Common myeloid progenitor, CD34-positive (primary cell): ENCODE results near the gene NOP9.

Experiments used
- CTCF ChIA-PET: fragments of 350-600 bp; sonication (Branson Sonifier 250); formaldehyde crosslinking; loops from one replicate; lab custom pipeline; 2021; ENCODE audit warnings: antibody characterized with exemption; lab: Charles Lee
- POLR2A ChIA-PET: fragments of 350-600 bp; sonication (Branson Sonifier 250); formaldehyde crosslinking; loops from one replicate; lab custom pipeline; 2021; ENCODE audit warnings: antibody characterized with exemption; lab: Charles Lee
- DNase-seq, 3 donors: peaks; one replicate each; pipeline versions ENCODE4 v3.0.0 to v3.0.0-alpha.2; 2013
- H3K27ac ChIP-seq, 2 experiments: 1 replicate in 1 of 2; 2 replicates in 1 of 2; pipeline ENCODE4 v1.7.0; 2013; ENCODE audit warnings: inconsistent platforms in 2 of 2, low read length in 2 of 2, mild to moderate bottlenecking in 2 of 2, low read depth in 1 of 2, moderate library complexity in 1 of 2; ENCODE audit not compliant: severe bottlenecking in 2 of 2, insufficient read depth in 1 of 2, poor library complexity in 1 of 2
- H3K27me3 ChIP-seq, 5 experiments: replicated peaks in 2 of 5; 1 replicate in 3 of 5; 2 replicates in 2 of 5; pipeline versions ENCODE4 v1.6.1 to v1.7.0; 2013; ENCODE audit warnings: low read length in 4 of 5, mild to moderate bottlenecking in 2 of 5, moderate library complexity in 2 of 5, inconsistent platforms in 1 of 5; ENCODE audit not compliant: insufficient read depth in 5 of 5, control insufficient read depth in 4 of 5
- H3K36me3 ChIP-seq, 4 experiments: 1 replicate in 2 of 4; 2 replicates in 2 of 4; pipeline versions ENCODE4 v1.6.1 to v1.7.0; 2013; ENCODE audit warnings: low read length in 3 of 4, control low read depth in 1 of 4, mild to moderate bottlenecking in 1 of 4; ENCODE audit not compliant: control insufficient read depth in 4 of 4, insufficient read depth in 4 of 4
- H3K4me1 ChIP-seq, 4 experiments: 1 replicate in 3 of 4; 2 replicates in 1 of 4; pipeline versions ENCODE4 v1.6.1 to v1.7.1; 2013; ENCODE audit warnings: low read length in 3 of 4, mild to moderate bottlenecking in 3 of 4, control low read depth in 1 of 4, inconsistent platforms in 1 of 4, moderate library complexity in 1 of 4; ENCODE audit not compliant: control insufficient read depth in 4 of 4, insufficient read depth in 4 of 4; ENCODE audit errors: control extremely low read depth in 1 of 4
- H3K4me3 ChIP-seq, 7 experiments: 1 replicate in 4 of 7; 2 replicates in 3 of 7; pipeline versions ENCODE4 v1.5.1 to v1.7.0; 2013; ENCODE audit warnings: mild to moderate bottlenecking in 7 of 7, low read length in 6 of 7, moderate library complexity in 6 of 7, inconsistent platforms in 2 of 7, low read depth in 2 of 7, control low read depth in 1 of 7; ENCODE audit not compliant: insufficient read depth in 4 of 7, control insufficient read depth in 1 of 7; ENCODE audit errors: extremely low read depth in 1 of 7
- H3K9me3 ChIP-seq, 5 experiments: 1 replicate in 4 of 5; 2 replicates in 1 of 5; pipeline versions ENCODE4 v1.6.1 to v1.7.1; 2013; ENCODE audit warnings: low read length in 4 of 5, mild to moderate bottlenecking in 2 of 5, inconsistent platforms in 1 of 5, low read depth in 1 of 5, moderate library complexity in 1 of 5; ENCODE audit not compliant: control insufficient read depth in 4 of 5, insufficient read depth in 2 of 5; ENCODE audit errors: control extremely low read depth in 1 of 5
- WGBS: methylation state at CpG from one replicate; pipeline ENCODE4 v1.1.5; 2013; ENCODE audit not compliant: insufficient coverage; 5-methylcytosine and 5-hydroxymethylcytosine counted together

The NOP9 gene

DNA sequence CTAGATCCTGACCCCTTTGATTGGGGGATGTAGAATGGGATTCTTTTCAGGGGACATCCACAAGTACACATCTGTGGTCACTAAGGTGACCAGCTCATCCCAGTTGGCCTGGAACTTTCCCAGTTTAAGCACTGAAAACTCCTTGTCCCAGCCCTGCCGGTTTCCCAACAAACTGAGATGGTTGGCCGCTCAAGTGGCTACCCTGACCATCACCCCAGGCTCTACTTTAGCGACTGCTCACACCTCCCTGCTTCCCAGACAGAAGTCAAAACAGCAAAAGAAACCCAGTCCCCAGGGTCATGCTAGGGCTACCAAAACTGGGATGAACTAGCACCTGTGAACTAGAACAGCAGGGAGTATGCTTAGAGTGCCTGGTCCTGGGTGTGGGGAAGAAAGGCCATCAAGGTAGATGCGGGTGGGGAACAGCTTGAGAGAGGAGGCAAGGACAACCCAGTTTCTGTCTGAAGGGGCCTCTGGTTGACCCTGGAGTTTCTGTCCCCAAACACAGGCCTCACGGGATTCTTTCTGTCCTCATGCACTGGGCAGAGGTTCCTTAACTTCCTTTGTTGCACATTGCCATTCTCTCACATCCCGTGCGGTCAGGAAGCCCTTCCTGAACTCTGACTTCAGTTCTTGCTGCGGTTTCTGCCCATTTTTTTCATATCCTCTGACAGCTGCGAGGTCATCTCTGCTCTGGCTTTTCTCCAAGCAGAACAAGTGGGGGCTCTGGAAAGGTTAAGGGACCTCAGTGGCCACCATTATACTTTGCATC is 13.3 kb downstream of the NOP9 start:
- peak; percentile 83 to 92 (median 89) for DNase-seq
- POLR2A ChIA-PET = interaction anchor here (0.9 to 1.4 kb wide), 4 partner anchors 12 to 42 kb away, joined by 3 to 5 read pairs (median 4); partner anchors contain the start of gene RABGGTA
- 25% methylated on average over 8 of the region's 9 CpGs for WGBS

DNA sequence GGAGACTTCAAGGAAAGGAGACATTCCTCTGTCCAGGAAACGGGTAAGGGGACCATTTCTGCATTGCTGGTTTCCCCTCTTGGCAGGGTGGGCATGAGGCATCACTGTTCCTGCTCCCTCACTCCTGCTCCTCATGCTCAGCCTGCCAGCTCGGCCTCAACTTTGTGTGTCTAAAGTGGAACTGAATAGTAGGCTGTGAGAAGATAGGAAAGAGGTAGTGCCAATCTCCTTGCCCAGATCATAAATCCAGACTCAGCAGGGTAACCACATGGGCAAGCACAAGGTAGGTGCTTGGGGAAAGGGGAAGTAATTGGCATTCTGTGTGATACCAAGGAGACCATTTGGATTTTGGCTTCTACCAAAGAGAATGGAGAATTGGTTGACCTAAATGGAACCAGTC is 14.3 kb downstream of the NOP9 start:
- no peaks in the 10 kb centered on the region for H3K27me3 ChIP-seq
- POLR2A ChIA-PET = no interaction called here
- DNase-seq = peak; percentile 67 to 94 (median 92)
- peaks cover 18 to 79% (median 70%) of the 10 kb centered on the region in 4 experiments for H3K4me1 ChIP-seq
- CTCF ChIA-PET = interaction anchor here (1.0 to 19.1 kb wide), 6 partner anchors 14 to 122 kb away, joined by 3 to 391 read pairs (median 3); partner anchors contain the start of genes ADCY4, CHMP4A, DHRS1 and NFATC4
- H3K9me3 ChIP-seq = no peaks in the 10 kb centered on the region
- WGBS = 0% methylated on average over 1 of the region's 2 CpGs
- peak overlapping the region in 1 of 2 experiments; percentile 11 for H3K27ac ChIP-seq
- H3K36me3 ChIP-seq = peaks cover 0 to 6% (median 0%) of the 10 kb centered on the region in 4 experiments
- H3K4me3 ChIP-seq = peak overlapping the region in 1 of 7 experiments; percentile 46

More for the DNA sequence above, 13.3 kb downstream of the NOP9 start:
- H3K4me1 ChIP-seq = peaks cover 19 to 89% (median 73%) of the 10 kb centered on the region in 4 experiments
- no peaks in the 10 kb centered on the region for H3K27me3 ChIP-seq
- H3K9me3 ChIP-seq = no peaks in the 10 kb centered on the region
- H3K4me3 ChIP-seq = peak overlapping the region in 4 of 7 experiments; percentile 13 to 58 (median 34)
- H3K36me3 ChIP-seq = peaks cover 0 to 11% (median under 1%) of the 10 kb centered on the region in 4 experiments
- CTCF ChIA-PET = interaction anchor here (0.8 to 19.1 kb wide), 8 partner anchors 13 to 151 kb away, joined by 3 to 391 read pairs (median 3); partner anchors contain the start of genes ADCY4, CHMP4A, DHRS1 and NOP9
- H3K27ac ChIP-seq = peak overlapping the region in 1 of 2 experiments; percentile 36

DNA sequence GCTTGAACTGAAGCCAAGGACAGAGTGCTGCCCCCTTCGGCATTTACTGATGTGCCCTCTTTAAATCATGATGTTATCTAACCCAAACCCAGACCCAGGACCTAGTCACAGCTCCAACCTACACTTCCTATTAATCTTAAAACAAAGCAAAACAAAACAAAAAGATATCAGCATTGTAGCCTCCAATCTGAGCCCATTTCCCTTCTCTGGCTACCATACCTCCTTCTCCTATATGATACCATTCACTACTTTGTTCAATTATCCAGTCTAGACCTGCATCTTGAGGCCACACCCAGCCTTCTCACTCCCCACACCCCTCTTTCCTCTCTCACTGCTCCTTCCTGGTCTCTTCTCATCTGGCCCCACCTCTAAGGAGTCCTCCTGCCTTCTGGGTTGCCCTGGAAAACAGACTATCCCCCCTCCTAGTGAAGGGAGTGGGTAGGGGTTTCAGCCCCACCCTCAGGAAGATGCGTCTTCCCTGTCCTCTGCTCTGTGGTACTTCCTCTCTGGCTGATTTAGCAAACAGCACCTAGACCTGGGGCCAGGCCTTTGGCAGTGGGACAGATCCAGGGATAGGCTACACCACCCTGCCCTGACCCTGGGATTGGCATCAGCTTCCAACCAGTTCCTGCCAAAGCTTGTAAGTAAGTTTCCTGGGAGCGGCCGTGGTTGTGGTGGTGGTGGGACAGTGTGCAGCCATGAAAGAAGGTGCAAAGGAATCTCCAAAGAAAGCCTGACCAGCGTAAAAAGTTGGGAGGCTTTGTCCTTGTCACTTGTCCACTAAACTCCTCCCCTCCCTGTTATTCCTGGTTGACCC is 14.9 kb downstream of the NOP9 start:
- Histone ChIP-seq H3K27me3 (no peaks in the 10 kb centered on the region), H3K9me3 (no peaks in the 10 kb centered on the region), H3K4me3 (peak overlapping the region in 2 of 7 experiments; percentile 6 to 46), H3K27ac (no peak overlapping the region), H3K4me1 (peaks cover 18 to 73% (median 66%) of the 10 kb centered on the region in 4 experiments), H3K36me3 (peaks cover 0 to 4% (median 0%) of the 10 kb centered on the region in 4 experiments)
- DNase-seq = no peak
- CTCF ChIA-PET = interaction anchor here (1.0 to 19.1 kb wide), 5 partner anchors 13 to 121 kb away, joined by 3 to 391 read pairs (median 3); partner anchors contain the start of genes ADCY4, DHRS1, NFATC4 and NOP9
- POLR2A ChIA-PET = no interaction called here
- WGBS = 100% methylated on average over 2 of the region's 5 CpGs

DNA sequence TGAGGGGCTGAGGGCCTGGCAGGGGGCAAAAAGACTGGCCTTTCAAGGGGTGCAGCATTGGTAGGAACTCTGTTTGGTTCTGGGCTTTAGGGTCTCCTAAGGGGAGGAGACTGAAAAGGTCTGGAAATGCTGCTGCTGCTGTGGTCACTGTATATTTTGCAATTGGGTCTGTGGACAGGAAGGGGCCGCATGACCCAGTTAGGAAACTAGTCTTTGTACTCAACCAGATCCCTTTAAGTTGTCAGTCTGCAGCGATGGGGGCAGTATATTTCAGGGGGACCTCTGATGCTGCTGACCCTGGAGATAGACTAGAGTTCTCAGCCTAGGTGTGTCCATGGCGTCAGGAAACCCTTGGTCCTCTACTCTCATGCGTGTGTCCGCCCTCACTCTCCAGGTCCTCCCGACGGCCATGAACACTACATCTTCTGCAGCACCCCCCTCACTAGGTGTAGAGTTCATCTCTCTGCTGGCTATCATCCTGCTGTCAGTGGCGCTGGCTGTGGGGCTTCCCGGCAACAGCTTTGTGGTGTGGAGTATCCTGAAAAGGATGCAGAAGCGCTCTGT is 15.7 kb downstream of the NOP9 start:
- no peak for DNase-seq
- no peak overlapping the region for H3K4me3 ChIP-seq
- ChIA-PET POLR2A (no interaction called here), CTCF (interaction anchor here (19.1 kb wide), 1 partner anchor 13 kb away, joined by 391 read pairs; the partner anchor contains the start of gene ADCY4)
- H3K9me3 ChIP-seq = no peaks in the 10 kb centered on the region
- H3K4me1 ChIP-seq = peaks cover 18 to 65% (median 59%) of the 10 kb centered on the region in 4 experiments
- H3K27ac ChIP-seq = no peak overlapping the region
- 94% methylated on average over 8 of the region's 10 CpGs for WGBS
- H3K36me3 ChIP-seq = no peaks in the 10 kb centered on the region
- no peaks in the 10 kb centered on the region for H3K27me3 ChIP-seq

DNA sequence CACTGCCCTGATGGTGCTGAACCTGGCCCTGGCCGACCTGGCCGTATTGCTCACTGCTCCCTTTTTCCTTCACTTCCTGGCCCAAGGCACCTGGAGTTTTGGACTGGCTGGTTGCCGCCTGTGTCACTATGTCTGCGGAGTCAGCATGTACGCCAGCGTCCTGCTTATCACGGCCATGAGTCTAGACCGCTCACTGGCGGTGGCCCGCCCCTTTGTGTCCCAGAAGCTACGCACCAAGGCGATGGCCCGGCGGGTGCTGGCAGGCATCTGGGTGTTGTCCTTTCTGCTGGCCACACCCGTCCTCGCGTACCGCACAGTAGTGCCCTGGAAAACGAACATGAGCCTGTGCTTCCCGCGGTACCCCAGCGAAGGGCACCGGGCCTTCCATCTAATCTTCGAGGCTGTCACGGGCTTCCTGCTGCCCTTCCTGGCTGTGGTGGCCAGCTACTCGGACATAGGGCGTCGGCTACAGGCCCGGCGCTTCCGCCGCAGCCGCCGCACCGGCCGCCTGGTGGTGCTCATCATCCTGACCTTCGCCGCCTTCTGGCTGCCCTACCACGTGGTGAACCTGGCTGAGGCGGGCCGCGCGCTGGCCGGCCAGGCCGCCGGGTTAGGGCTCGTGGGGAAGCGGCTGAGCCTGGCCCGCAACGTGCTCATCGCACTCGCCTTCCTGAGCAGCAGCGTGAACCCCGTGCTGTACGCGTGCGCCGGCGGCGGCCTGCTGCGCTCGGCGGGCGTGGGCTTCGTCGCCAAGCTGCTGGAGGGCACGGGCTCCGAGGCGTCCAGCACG is 16.4 kb downstream of the NOP9 start:
- WGBS = 94% methylated on average over 69 of the region's 70 CpGs
- CTCF ChIA-PET = interaction anchor here (1.0 to 2.2 kb wide), 2 partner anchors 10 to 45 kb away, joined by 3 to 11 read pairs; partner anchors contain the start of gene RABGGTA
- POLR2A ChIA-PET = no interaction called here
- Histone ChIP-seq H3K27ac (no peak overlapping the region), H3K9me3 (no peaks in the 10 kb centered on the region), H3K36me3 (no peaks in the 10 kb centered on the region), H3K4me1 (peaks cover 18 to 59% (median 52%) of the 10 kb centered on the region in 4 experiments), H3K4me3 (no peak overlapping the region), H3K27me3 (no peaks in the 10 kb centered on the region)
- peak in 1 of 3 donors; percentile 28 for DNase-seq

DNA sequence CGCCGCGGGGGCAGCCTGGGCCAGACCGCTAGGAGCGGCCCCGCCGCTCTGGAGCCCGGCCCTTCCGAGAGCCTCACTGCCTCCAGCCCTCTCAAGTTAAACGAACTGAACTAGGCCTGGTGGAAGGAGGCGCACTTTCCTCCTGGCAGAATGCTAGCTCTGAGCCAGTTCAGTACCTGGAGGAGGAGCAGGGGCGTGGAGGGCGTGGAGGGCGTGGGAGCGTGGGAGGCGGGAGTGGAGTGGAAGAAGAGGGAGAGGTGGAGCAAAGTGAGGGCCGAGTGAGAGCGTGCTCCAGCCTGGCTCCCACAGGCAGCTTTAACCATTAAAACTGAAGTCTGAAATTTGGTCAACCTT is 16.9 kb downstream of the NOP9 start:
- no peak overlapping the region for H3K4me3 ChIP-seq
- peaks cover 18 to 53% (median 47%) of the 10 kb centered on the region in 4 experiments for H3K4me1 ChIP-seq
- ChIA-PET CTCF (interaction anchor here (1.0 to 2.2 kb wide), 2 partner anchors 10 to 45 kb away, joined by 3 to 11 read pairs; partner anchors contain the start of gene RABGGTA), POLR2A (interaction anchor here (0.6 kb wide), 1 partner anchor 14 kb away, joined by 3 read pairs; no protein-coding TSS in a partner anchor)
- no peak overlapping the region for H3K27ac ChIP-seq
- WGBS = 91% methylated on average over 13 of the region's 18 CpGs
- DNase-seq = no peak
- H3K9me3 ChIP-seq = no peaks in the 10 kb centered on the region
- no peaks in the 10 kb centered on the region for H3K36me3 ChIP-seq
- no peaks in the 10 kb centered on the region for H3K27me3 ChIP-seq
